Nephron (organoid): ENCODE data around the gene SLC16A6.

Source experiments
- H3K27ac Mint-ChIP-seq, 3 experiments: 2 replicates each; pipeline ENCODE4 v1.8.0; 2020; ENCODE audit warnings: mixed read lengths in 3 of 3, mild to moderate bottlenecking in 2 of 3, moderate library complexity in 1 of 3
- H3K27me3 Mint-ChIP-seq: 2 replicates; pipeline ENCODE4 v1.8.0; 2021; ENCODE audit warnings: low read depth, mild to moderate bottlenecking, moderate library complexity, mixed read lengths
- H3K36me3 Mint-ChIP-seq: 2 replicates; pipeline ENCODE4 v1.8.0; 2020; ENCODE audit warnings: low read depth, mixed read lengths
- H3K4me1 Mint-ChIP-seq: 2 replicates; pipeline ENCODE4 v1.8.0; 2020; ENCODE audit warnings: mixed read lengths
- H3K4me3 Mint-ChIP-seq, 3 experiments: 2 replicates each; pipeline ENCODE4 v1.8.0; 2020; ENCODE audit warnings: mild to moderate bottlenecking in 3 of 3, mixed read lengths in 3 of 3, moderate library complexity in 2 of 3
- H3K9me3 Mint-ChIP-seq: 2 replicates; pipeline ENCODE4 v1.8.0; 2020; ENCODE audit warnings: mixed read lengths
- TF ChIP-seq, protein P1 (sequence below), 3 experiments: fragments of 200-600 bp; sonication (generic); IDR thresholded peaks; one replicate each; pipeline ENCODE4 v1.5.0; 2021; ENCODE audit warnings: antibody characterized with exemption in 3 of 3; ENCODE audit not compliant: unreplicated experiment in 3 of 3

The SLC16A6 gene

DNA sequence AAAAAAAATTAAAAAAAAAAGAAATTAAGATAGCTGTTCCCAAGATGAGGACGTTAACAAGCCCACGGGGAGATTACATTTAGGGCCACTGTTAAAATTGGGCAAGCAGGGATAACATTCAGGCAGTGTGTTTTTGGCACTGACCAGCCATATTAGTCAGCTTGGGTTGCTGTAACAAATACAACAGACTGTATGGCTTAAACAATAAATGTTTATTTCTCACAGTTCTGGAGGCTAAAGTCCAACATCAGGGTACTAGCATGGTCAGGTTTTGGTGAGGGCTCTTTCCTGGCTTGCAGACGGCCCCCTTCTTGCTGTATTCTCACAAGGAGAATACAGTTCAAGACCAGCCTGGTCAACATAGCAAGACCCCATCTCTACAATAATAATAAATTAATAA, 31.7 kb upstream of the SLC16A6 start:
- no peak overlapping the region for H3K4me3 Mint-ChIP-seq
- H3K27ac Mint-ChIP-seq: no peak overlapping the region
- TF ChIP-seq, protein P1, sequence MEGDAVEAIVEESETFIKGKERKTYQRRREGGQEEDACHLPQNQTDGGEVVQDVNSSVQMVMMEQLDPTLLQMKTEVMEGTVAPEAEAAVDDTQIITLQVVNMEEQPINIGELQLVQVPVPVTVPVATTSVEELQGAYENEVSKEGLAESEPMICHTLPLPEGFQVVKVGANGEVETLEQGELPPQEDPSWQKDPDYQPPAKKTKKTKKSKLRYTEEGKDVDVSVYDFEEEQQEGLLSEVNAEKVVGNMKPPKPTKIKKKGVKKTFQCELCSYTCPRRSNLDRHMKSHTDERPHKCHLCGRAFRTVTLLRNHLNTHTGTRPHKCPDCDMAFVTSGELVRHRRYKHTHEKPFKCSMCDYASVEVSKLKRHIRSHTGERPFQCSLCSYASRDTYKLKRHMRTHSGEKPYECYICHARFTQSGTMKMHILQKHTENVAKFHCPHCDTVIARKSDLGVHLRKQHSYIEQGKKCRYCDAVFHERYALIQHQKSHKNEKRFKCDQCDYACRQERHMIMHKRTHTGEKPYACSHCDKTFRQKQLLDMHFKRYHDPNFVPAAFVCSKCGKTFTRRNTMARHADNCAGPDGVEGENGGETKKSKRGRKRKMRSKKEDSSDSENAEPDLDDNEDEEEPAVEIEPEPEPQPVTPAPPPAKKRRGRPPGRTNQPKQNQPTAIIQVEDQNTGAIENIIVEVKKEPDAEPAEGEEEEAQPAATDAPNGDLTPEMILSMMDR (IDR thresholded peaks at IDR 0.05; ENCODE audit: unreplicated experiment in 3 of 3): no peak
- H3K4me1 Mint-ChIP-seq: no peaks in the 10 kb centered on the region
- peaks cover 4% of the 10 kb centered on the region for H3K9me3 Mint-ChIP-seq
- H3K27me3 Mint-ChIP-seq: peaks cover 10% of the 10 kb centered on the region
- no peaks in the 10 kb centered on the region for H3K36me3 Mint-ChIP-seq

DNA sequence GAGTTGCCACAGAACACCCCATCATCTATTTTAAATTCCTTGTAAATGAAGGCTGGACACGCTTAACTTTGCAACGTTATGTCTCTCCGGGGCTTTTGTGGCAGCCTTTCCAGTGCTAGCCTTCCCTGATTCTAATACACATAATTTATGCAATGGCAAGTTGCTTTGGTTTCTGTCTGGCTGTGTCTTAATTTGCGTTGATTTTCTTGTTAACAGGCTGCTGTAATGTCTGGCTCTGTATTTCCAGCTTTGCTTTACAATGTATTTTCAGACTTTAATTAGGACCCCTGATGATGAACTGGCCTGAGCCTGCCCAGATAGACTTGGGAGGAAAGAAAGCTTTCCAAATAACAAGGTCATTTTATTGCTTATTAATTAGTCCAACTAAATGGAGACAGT, 30.6 kb upstream of the SLC16A6 start:
- Mint-ChIP-seq H3K36me3 (no peaks in the 10 kb centered on the region), H3K27me3 (peaks cover 7% of the 10 kb centered on the region), H3K9me3 (no peaks in the 10 kb centered on the region), H3K4me3 (no peak overlapping the region), H3K4me1 (no peaks in the 10 kb centered on the region), H3K27ac (no peak overlapping the region)
- TF ChIP-seq, protein P1 (IDR thresholded peaks at IDR 0.05; ENCODE audit: unreplicated experiment in 3 of 3): no peak

DNA sequence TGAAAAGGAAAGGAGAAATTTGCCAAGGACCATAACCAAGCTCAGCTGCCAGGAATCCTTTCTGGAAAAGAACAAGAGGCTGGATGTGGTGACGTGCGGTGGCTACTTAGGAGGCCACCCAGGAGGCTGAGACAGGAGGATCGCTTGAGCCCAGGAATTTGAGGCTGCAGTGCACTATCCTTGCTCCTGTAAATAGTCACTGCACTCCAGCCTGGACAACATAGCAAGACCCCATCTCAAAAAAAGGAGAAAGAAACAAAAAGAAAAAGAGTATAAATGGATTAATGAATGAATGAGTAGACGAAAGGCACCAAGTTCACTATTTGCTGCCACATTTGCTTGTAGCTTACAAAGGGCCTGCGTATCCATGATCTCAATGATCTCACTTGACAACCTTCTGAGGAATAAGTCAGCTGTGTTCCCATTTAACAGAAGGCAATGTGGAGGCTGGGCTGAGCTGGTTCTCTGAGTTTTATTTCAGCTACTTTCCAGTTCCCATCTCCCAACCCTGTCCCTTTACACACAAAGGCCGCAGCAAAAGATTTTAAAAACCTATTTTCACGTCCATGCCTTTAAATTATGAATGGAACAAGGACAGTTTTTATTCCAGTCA, 30.1 kb upstream of the SLC16A6 start:
- Mint-ChIP-seq H3K9me3 (no peaks in the 10 kb centered on the region), H3K27me3 (peaks cover 7% of the 10 kb centered on the region)
- TF ChIP-seq, protein P1 (IDR thresholded peaks at IDR 0.05; ENCODE audit: unreplicated experiment in 3 of 3): no peak

DNA sequence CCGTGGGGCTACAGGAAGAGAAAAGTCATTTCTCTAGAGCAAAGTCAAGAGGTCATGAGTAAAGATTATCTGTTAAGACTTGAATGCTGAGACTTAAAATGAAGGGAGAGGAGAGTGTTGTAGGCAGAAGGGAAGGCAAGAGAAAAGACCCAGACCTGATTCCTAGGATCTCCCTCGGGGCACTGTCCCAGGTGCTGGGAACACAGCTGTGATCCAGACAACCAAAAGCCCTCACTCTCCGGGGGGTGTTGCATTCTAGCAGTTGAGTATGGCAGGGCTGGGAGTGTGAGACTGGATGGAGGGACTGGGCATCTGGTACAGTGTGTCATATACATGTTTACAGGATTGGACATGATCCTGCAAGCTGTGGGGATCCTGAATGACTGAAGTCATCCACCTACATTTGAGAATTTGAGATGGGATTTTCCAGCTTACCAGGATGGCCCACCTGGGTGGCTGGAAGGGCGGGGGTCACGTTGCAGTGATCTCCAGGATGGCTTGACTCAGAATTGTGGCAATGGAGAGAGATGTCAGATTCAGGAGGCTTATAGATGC, 29.5 kb upstream of the SLC16A6 start:
- Mint-ChIP-seq H3K4me3 (no peak overlapping the region), H3K9me3 (no peaks in the 10 kb centered on the region), H3K36me3 (no peaks in the 10 kb centered on the region), H3K4me1 (no peaks in the 10 kb centered on the region), H3K27ac (no peak overlapping the region), H3K27me3 (peaks cover 7% of the 10 kb centered on the region)
- TF ChIP-seq, protein P1 (IDR thresholded peaks at IDR 0.05; ENCODE audit: unreplicated experiment in 3 of 3): no peak

More for the DNA sequence above, 30.1 kb upstream of the SLC16A6 start:
- Mint-ChIP-seq H3K36me3 (no peaks in the 10 kb centered on the region), H3K4me3 (no peak overlapping the region), H3K27ac (no peak overlapping the region), H3K4me1 (no peaks in the 10 kb centered on the region)

DNA sequence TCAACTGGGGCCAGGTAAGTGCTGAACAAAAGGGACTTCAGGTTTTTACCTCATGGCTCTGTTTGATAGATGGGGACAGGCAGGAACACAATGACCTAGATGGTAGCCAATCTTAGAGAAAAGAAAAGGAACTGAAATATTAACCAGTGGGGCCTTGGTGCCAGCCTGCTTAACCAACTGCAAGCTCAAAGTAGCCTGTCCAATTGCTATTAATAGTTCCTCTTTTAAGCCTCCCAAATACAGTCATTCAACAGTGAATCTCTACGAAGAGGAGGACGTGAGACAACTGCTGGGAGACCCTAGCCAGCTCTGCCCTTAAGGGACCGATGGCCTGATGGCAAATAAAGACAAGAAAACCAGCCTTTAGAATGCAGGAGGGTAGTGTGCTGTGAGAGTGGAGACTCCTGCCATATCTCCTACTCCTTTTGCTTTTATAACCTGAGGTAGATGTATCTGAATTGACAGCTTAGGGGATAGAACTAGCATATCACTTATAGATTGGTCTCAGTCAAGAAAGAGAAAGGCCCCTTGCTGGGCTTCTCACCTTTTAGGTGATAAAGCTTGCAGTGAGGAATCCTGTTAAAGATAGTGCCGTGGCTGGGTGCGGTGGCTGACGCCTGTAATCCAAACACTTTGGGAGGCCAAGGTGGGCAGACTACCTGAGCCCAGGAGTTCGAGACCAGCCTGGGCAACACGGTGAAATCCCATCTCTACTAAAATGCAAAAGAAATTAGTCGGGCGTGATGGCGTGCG, 28.7 kb upstream of the SLC16A6 start:
- TF ChIP-seq, protein P1 (IDR thresholded peaks at IDR 0.05; ENCODE audit: unreplicated experiment in 3 of 3): no peak
- no peaks in the 10 kb centered on the region for H3K36me3 Mint-ChIP-seq
- H3K27ac Mint-ChIP-seq: no peak overlapping the region
- H3K27me3 Mint-ChIP-seq: peaks cover 7% of the 10 kb centered on the region
- H3K4me3 Mint-ChIP-seq: no peak overlapping the region
- H3K4me1 Mint-ChIP-seq: no peaks in the 10 kb centered on the region
- H3K9me3 Mint-ChIP-seq: no peaks in the 10 kb centered on the region
